ENCODE data around the gene RAB11FIP3. TPM values are rescaled to one million over a fixed set of nuclear protein-coding genes. Genes with fewer than 3 reads are reported as not detected.

RAB11FIP3 gene
- total RNA-seq, 1 donor from 2014 or later = 27.4 TPM

DNA sequence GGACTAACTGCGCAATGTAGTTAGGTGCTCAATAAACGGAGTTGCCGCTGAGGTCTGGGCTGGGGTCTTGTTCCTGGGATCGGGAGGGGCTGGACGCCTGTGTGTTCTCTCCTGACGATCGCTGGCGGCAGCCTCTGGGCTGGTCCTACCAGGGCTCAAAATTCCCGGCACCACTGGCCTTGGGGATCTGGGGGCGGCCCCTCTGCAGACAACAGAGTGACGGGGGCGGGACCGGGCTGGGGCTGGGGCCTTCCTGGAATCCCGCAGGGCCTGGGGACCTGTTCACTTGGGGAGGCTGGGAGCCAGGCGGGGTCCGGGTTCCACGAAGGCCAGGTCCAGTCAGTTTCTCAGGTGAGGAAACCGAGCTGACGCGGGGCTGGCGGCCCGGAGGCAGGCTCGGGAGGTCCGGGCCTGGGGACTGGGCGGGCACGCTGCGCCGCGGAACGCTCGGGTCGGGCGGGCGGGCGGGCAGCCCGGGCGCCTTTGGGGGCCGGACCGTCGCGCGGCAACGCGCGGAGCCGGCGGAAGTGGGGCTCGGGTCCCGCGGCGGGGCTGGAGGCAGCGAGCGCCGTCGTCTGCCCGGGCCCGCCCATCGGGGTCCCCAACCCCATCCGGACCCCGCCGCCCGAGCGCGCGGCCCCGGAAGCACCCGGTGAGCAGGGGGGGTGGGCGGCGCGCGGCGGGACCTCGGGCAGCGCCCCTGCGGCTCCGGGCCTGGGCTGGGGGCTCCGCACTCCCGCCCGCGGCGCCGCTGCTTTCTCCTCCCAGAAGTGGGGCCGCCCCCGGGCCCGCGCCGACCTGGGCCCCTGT lies 144.2 kb downstream of the RAB11FIP3 start, which contains the start of gene PIGQ:
Gene PIGQ (plus strand): TSS at position 524 of the 810 bp plus-strand sequence. CDS start 4,107 bp downstream, outside the sequence.
- intact Hi-C loops (cut with micrococcal nuclease) = no loop called here
- Histone ChIP-seq H3K4me1 (peaks cover 48% of the 10 kb centered on the region), H3K4me3 (peak within 1 kb of the TSS; percentile 80), H3K36me3 (peaks cover 8% of the 10 kb centered on the region), H3K9me3 (replicated peaks) (no peaks in the 10 kb centered on the region), H3K27me3 (ENCODE audit: low read depth) (peaks cover 5% of the 10 kb centered on the region), H3K27ac (replicated peaks) (peak within 1 kb of the TSS; percentile 89)
- peak; percentile 71 for DNase-seq
- TF ChIP-seq, protein P1, sequence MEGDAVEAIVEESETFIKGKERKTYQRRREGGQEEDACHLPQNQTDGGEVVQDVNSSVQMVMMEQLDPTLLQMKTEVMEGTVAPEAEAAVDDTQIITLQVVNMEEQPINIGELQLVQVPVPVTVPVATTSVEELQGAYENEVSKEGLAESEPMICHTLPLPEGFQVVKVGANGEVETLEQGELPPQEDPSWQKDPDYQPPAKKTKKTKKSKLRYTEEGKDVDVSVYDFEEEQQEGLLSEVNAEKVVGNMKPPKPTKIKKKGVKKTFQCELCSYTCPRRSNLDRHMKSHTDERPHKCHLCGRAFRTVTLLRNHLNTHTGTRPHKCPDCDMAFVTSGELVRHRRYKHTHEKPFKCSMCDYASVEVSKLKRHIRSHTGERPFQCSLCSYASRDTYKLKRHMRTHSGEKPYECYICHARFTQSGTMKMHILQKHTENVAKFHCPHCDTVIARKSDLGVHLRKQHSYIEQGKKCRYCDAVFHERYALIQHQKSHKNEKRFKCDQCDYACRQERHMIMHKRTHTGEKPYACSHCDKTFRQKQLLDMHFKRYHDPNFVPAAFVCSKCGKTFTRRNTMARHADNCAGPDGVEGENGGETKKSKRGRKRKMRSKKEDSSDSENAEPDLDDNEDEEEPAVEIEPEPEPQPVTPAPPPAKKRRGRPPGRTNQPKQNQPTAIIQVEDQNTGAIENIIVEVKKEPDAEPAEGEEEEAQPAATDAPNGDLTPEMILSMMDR (IDR thresholded peaks at IDR 0.05; ENCODE audit: borderline replicate concordance) = no peak

Small RNA genes within 50 kb of the gene (microRNA-seq; reads per million reads assigned to microRNA genes)
- not detected for gene MIR3176
- gene MIR5587 = not detected

Other genes with a start within 250 kb of the RAB11FIP3 start
- 78.7 TPM for gene HBA1, start 249.0 kb upstream of the RAB11FIP3 start, total RNA-seq
- not detected for gene HBQ1, start 245.2 kb upstream of the RAB11FIP3 start, total RNA-seq
- 23.3 TPM for gene LUC7L, start 196.2 kb upstream of the RAB11FIP3 start, total RNA-seq
- gene FAM234A, start 190.8 kb upstream of the RAB11FIP3 start, total RNA-seq = 135 TPM
- 16.4 TPM for gene RGS11, start 149.7 kb upstream of the RAB11FIP3 start, total RNA-seq
- 7.0 TPM for gene ARHGDIG, start 145.1 kb upstream of the RAB11FIP3 start, total RNA-seq
- 1.6 TPM for gene PDIA2, start 142.5 kb upstream of the RAB11FIP3 start, total RNA-seq
- 12.2 TPM for gene AXIN1, start 72.9 kb upstream of the RAB11FIP3 start, total RNA-seq
- gene MRPL28, start 55.1 kb upstream of the RAB11FIP3 start, total RNA-seq = 76.1 TPM
- 30.4 TPM for gene PGAP6, start 43.7 kb upstream of the RAB11FIP3 start, total RNA-seq
- 101 TPM for gene NME4, start 28.4 kb upstream of the RAB11FIP3 start, total RNA-seq
- 8.4 TPM for gene DECR2, start 23.8 kb upstream of the RAB11FIP3 start, total RNA-seq
- 17.4 TPM for gene CAPN15, start 102.1 kb downstream of the RAB11FIP3 start, total RNA-seq
- gene PRR35, start 134.7 kb downstream of the RAB11FIP3 start, total RNA-seq = not detected
- 0.11 TPM for gene NHLRC4, start 141.4 kb downstream of the RAB11FIP3 start, total RNA-seq
- gene PIGQ, start 144.3 kb downstream of the RAB11FIP3 start, total RNA-seq = 21.4 TPM
- 10.3 TPM for gene RAB40C, start 164.4 kb downstream of the RAB11FIP3 start, total RNA-seq
- 0.14 TPM for gene WFIKKN1, start 205.3 kb downstream of the RAB11FIP3 start, total RNA-seq
- 49.2 TPM for gene METTL26, start 210.7 kb downstream of the RAB11FIP3 start, total RNA-seq
- 181 TPM for gene MCRIP2, start 216.2 kb downstream of the RAB11FIP3 start, total RNA-seq
- gene WDR90, start 223.7 kb downstream of the RAB11FIP3 start, total RNA-seq = 9.2 TPM
- gene RHOT2, start 242.5 kb downstream of the RAB11FIP3 start, total RNA-seq = 90.3 TPM